ENCODE data around the gene IDE. TPM values are rescaled to one million over a fixed set of nuclear protein-coding genes. Genes with fewer than 3 reads are reported as not detected.
A peak's percentile ranks its signal among the peaks of the same experiment; 100 is the strongest.

Gene IDE
- total RNA-seq, 1 experiment from 2014 or later, result 30.6 TPM

- Mint-ChIP-seq H3K4me1 (ENCODE audit: low read depth, unreplicated experiment) (no peaks in the 10 kb centered on the region), H3K4me3 (ENCODE audit: low read depth, unreplicated experiment) (no peak overlapping the region), H3K36me3 (ENCODE audit: insufficient read depth, unreplicated experiment) (peaks cover 5% of the 10 kb centered on the region), H3K27me3 (ENCODE audit: unreplicated experiment) (no peaks in the 10 kb centered on the region), H3K9me3 (ENCODE audit: low read depth, unreplicated experiment) (no peaks in the 10 kb centered on the region), H3K27ac (ENCODE audit: unreplicated experiment) (no peak overlapping the region)
- CTCF ChIA-PET, result interaction anchor here (1.1 kb wide), 1 partner anchor 11 kb away, joined by 3 read pairs; no protein-coding TSS in a partner anchor
- DNase-seq, result no peak
- no peak for TF ChIP-seq CTCF (IDR thresholded peaks at IDR 0.05; ENCODE audit: unreplicated experiment)
- no TSS peak for BruUV-seq (replicated peaks)
- intact Hi-C loops (cut with micrococcal nuclease; ENCODE audit: unreplicated experiment), result no loop called here
These were observed 50.3 kb downstream of the IDE start for GRCh38 chr10:92523639-92524038.

- no peak overlapping the region for H3K27ac Mint-ChIP-seq (ENCODE audit: unreplicated experiment)
- BruUV-seq (replicated peaks), result no TSS peak
- H3K36me3 Mint-ChIP-seq (ENCODE audit: insufficient read depth, unreplicated experiment), result peaks cover 4% of the 10 kb centered on the region
- H3K4me1 Mint-ChIP-seq (ENCODE audit: low read depth, unreplicated experiment), result no peaks in the 10 kb centered on the region
- CTCF ChIA-PET, result interaction anchor here (0.5 to 1.3 kb wide), 4 partner anchors 8 to 57 kb away, joined by 3 to 11 read pairs (median 3); partner anchors contain the start of gene IDE
- no peaks in the 10 kb centered on the region for H3K9me3 Mint-ChIP-seq (ENCODE audit: low read depth, unreplicated experiment)
- peak; percentile 46 for DNase-seq
- TF ChIP-seq CTCF (IDR thresholded peaks at IDR 0.05; ENCODE audit: unreplicated experiment), result peak; percentile 31
- H3K4me3 Mint-ChIP-seq (ENCODE audit: low read depth, unreplicated experiment), result no peak overlapping the region
- no peaks in the 10 kb centered on the region for H3K27me3 Mint-ChIP-seq (ENCODE audit: unreplicated experiment)
- intact Hi-C loops (cut with micrococcal nuclease; ENCODE audit: unreplicated experiment), result loop anchor here (1.0 to 10.0 kb wide), 2 partner anchors 57 to 368 kb away; partner anchors contain the start of gene IDE
These were observed 56.7 kb downstream of the IDE start for GRCh38 chr10:92517034-92517655.

- H3K36me3 Mint-ChIP-seq (ENCODE audit: insufficient read depth, unreplicated experiment), result peaks cover 16% of the 10 kb centered on the region
- H3K27ac Mint-ChIP-seq (ENCODE audit: unreplicated experiment), result no peak overlapping the region
- no peaks in the 10 kb centered on the region for H3K27me3 Mint-ChIP-seq (ENCODE audit: unreplicated experiment)
- no TSS peak for BruUV-seq (replicated peaks)
- CTCF ChIA-PET, result interaction anchor here (1.2 kb wide), 1 partner anchor 8 kb away, joined by 3 read pairs; no protein-coding TSS in a partner anchor
- no peaks in the 10 kb centered on the region for H3K9me3 Mint-ChIP-seq (ENCODE audit: low read depth, unreplicated experiment)
- no peak for TF ChIP-seq CTCF (IDR thresholded peaks at IDR 0.05; ENCODE audit: unreplicated experiment)
- no peak for DNase-seq
- H3K4me3 Mint-ChIP-seq (ENCODE audit: low read depth, unreplicated experiment), result no peak overlapping the region
- H3K4me1 Mint-ChIP-seq (ENCODE audit: low read depth, unreplicated experiment), result no peaks in the 10 kb centered on the region
- intact Hi-C loops (cut with micrococcal nuclease; ENCODE audit: unreplicated experiment), result no loop called here
These were observed 65.0 kb downstream of the IDE start for GRCh38 chr10:92508866-92509265.

- DNase-seq, result no peak
- no peak for TF ChIP-seq CTCF (IDR thresholded peaks at IDR 0.05; ENCODE audit: unreplicated experiment)
- no TSS peak for BruUV-seq (replicated peaks)
- Mint-ChIP-seq H3K9me3 (ENCODE audit: low read depth, unreplicated experiment) (no peaks in the 10 kb centered on the region), H3K4me3 (ENCODE audit: low read depth, unreplicated experiment) (no peak overlapping the region), H3K27ac (ENCODE audit: unreplicated experiment) (no peak overlapping the region), H3K27me3 (ENCODE audit: unreplicated experiment) (no peaks in the 10 kb centered on the region), H3K36me3 (ENCODE audit: insufficient read depth, unreplicated experiment) (peaks cover 9% of the 10 kb centered on the region), H3K4me1 (ENCODE audit: low read depth, unreplicated experiment) (no peaks in the 10 kb centered on the region)
- intact Hi-C loops (cut with micrococcal nuclease; ENCODE audit: unreplicated experiment), result no loop called here
- CTCF ChIA-PET, result no interaction called here
These were observed 67.6 kb downstream of the IDE start for GRCh38 chr10:92506336-92506735.
